PC-3 (cell line): ENCODE results near the gene GSTP1. TPM values are rescaled to one million over a fixed set of nuclear protein-coding genes. Genes with fewer than 3 reads are reported as not detected.
"Not testable (repeated sequence)": the region's sequence is repeated elsewhere in the genome, so short reads cannot be mapped to it uniquely, and the experiment has no call there.

Experiments
- ATAC-seq: fragments of 200-7000 bp; cut with Tn5 transposase; 2 replicates; pipeline ENCODE4 v1.9.1; 2020; ENCODE audit warnings: mild to moderate bottlenecking, moderate library complexity
- BruUV-seq: library from RNA; stranded (reverse); fragments of 400-500 nt; replicated peaks from 2 replicates; lab custom pipeline; 2021; lab: Mats Ljungman, UMichigan
- CTCF ChIA-PET: fragments of 300-600 bp; sonication (Branson Sonifier 250); formaldehyde crosslinking; loops from one replicate; lab custom pipeline; 2022; ENCODE audit warnings: antibody characterized with exemption; lab: Charles Lee
- POLR2A ChIA-PET: fragments of 300-600 bp; sonication (Branson Sonifier 250); formaldehyde crosslinking; loops from one replicate; lab custom pipeline; 2022; ENCODE audit warnings: antibody characterized with exemption; ENCODE audit not compliant: unreplicated experiment; lab: Charles Lee
- DNase-seq: peaks from one replicate; pipeline ENCODE4 v3.0.0-alpha.2; 2015
- H2AFZ ChIP-seq: fragments of 300-600 bp; sonication (generic); 2 replicates; pipeline ENCODE4 v1.6.0; 2016; ENCODE audit warnings: antibody characterized with exemption, low read length
- H3F3A ChIP-seq: fragments of 300-600 bp; sonication (generic); one replicate; pipeline ENCODE4 v1.6.0; 2017; ENCODE audit warnings: antibody characterized with exemption, low read length, control low read depth, mild to moderate bottlenecking; ENCODE audit not compliant: unreplicated experiment
- H3K27ac ChIP-seq: fragments of 300-600 bp; sonication (generic); 2 replicates; pipeline ENCODE4 v1.5.1; 2016; ENCODE audit warnings: mild to moderate bottlenecking, low read length
- H3K27me3 ChIP-seq: fragments of 300-600 bp; sonication (generic); 2 replicates; pipeline ENCODE4 v1.6.1; 2016; ENCODE audit warnings: low read length, mixed read lengths
- H3K36me3 ChIP-seq: fragments of 300-600 bp; sonication (generic); 2 replicates; pipeline ENCODE4 v1.6.1; 2016; ENCODE audit warnings: low read depth, mixed run types, low read length, mixed read lengths
- H3K4me1 ChIP-seq: fragments of 300-600 bp; sonication (generic); 2 replicates; pipeline ENCODE4 v1.5.1; 2016; ENCODE audit warnings: low read length; ENCODE audit not compliant: insufficient read depth
- H3K4me2 ChIP-seq: fragments of 300-600 bp; sonication (generic); 2 replicates; pipeline ENCODE4 v1.6.0; 2016; ENCODE audit warnings: low read length
- H3K4me3 ChIP-seq: fragments of 300-600 bp; sonication (generic); 2 replicates; pipeline ENCODE4 v1.5.1; 2016; ENCODE audit warnings: mild to moderate bottlenecking, low read length, mixed read lengths
- H3K79me2 ChIP-seq: fragments of 300-600 bp; sonication (generic); 2 replicates; pipeline ENCODE4 v1.6.1; 2017; ENCODE audit warnings: low read length, mixed read lengths
- H3K9ac ChIP-seq: fragments of 300-600 bp; sonication (generic); 2 replicates; pipeline ENCODE4 v1.6.0; 2016; ENCODE audit warnings: mild to moderate bottlenecking, low read length
- H3K9me2 ChIP-seq: fragments of 300-600 bp; sonication (generic); replicated peaks from 2 replicates; pipeline ENCODE4 v1.6.1; 2016; ENCODE audit warnings: mixed run types, low read length, mixed read lengths
- H3K9me3 ChIP-seq: fragments of 300-600 bp; sonication (generic); 2 replicates; pipeline ENCODE4 v1.6.1; 2016; ENCODE audit warnings: low read length, mixed read lengths
- H4K20me1 ChIP-seq: fragments of 300-600 bp; sonication (generic); 2 replicates; pipeline ENCODE4 v1.6.1; 2016; ENCODE audit warnings: low read length, mixed read lengths
- EZH2 ChIP-seq: fragments of 300-600 bp; sonication (generic); IDR thresholded peaks from one replicate; pipeline ENCODE4 v1.6.1; 2017; ENCODE audit warnings: antibody characterized with exemption, mild to moderate bottlenecking, low read length; ENCODE audit not compliant: unreplicated experiment
- EZH2phosphoT487 ChIP-seq: fragments of 300-600 bp; sonication (generic); IDR thresholded peaks from 2 replicates; pipeline ENCODE4 v1.6.1; 2018; ENCODE audit warnings: mild to moderate bottlenecking, antibody characterized with exemption, low read length, borderline replicate concordance
- intact Hi-C: fragments of 100-400 bp; cut with micrococcal nuclease; formaldehyde crosslinking; loops from 2 replicates; pipeline ENCODE4 v1.9.0; 2023
- total RNA-seq: library from RNA; depleted of rRNA; stranded (reverse); fragments of >200 nt; gene quantifications from 2 replicates; pipeline ENCODE4 v1.2.3, GENCODE V29; 2014
- TF ChIP-seq, protein P1 (sequence below): fragments of 300-600 bp; sonication (generic); conservative IDR thresholded peaks from 2 replicates; pipeline ENCODE4 v1.5.1; 2017; ENCODE audit warnings: antibody characterized with exemption, low read depth, mild to moderate bottlenecking, low read length

Gene GSTP1
- total RNA-seq, 1 experiment from 2014 or later = 1,154 TPM

DNA sequence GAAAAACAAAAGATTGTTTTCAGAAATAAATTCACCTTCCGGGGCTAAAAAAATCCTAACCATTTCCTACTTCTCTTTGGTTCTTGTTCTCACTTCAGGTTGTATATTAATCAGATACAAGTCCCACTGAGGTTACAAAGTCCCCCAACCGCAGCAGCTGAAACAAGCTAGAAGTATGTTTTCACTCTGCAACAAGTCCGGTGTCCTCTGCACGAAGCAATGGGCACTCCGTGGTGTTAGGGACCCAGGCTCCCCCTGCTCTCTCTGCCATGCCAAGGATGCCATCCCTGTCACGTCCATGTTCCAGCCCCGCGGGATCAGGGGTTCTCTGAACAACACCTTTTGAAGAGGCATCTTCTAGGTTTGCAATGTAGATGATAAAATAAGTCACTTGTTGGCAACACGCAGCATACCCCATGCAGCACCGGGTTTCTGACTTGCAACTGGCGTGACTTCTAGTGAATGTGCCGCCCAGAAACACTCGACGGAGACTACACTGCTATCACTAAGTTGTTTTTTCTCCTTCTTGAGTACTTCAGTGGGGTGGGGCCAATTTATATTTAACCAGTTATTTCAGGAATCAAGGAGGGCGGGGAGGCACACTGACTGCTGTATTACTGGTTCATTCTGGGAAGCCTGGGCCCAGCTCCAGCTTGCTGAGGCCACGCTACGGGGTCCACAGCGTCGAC is 25.4 kb upstream of the GSTP1 start:
- BruUV-seq = no TSS peak
- intact Hi-C loops = no loop called here
- Histone ChIP-seq H3K27ac (no peak overlapping the region), H2AFZ (peak overlapping the region; percentile 84), H3K4me3 (no peak overlapping the region), H3K4me1 (peaks cover 21% of the 10 kb centered on the region), H3K36me3 (no peaks in the 10 kb centered on the region), H3K27me3 (no peaks in the 10 kb centered on the region), H3F3A (no peaks in the 10 kb centered on the region), H3K4me2 (peak overlapping the region; percentile 30), H4K20me1 (no peaks in the 10 kb centered on the region), H3K9me3 (no peaks in the 10 kb centered on the region), H3K9me2 (no peaks in the 10 kb centered on the region), H3K9ac (no peak overlapping the region), H3K79me2 (no peaks in the 10 kb centered on the region)
- ATAC-seq (peak; percentile 58), DNase-seq (peak; percentile 24)
- no peak for TF ChIP-seq EZH2phosphoT487
- TF ChIP-seq, protein P1, sequence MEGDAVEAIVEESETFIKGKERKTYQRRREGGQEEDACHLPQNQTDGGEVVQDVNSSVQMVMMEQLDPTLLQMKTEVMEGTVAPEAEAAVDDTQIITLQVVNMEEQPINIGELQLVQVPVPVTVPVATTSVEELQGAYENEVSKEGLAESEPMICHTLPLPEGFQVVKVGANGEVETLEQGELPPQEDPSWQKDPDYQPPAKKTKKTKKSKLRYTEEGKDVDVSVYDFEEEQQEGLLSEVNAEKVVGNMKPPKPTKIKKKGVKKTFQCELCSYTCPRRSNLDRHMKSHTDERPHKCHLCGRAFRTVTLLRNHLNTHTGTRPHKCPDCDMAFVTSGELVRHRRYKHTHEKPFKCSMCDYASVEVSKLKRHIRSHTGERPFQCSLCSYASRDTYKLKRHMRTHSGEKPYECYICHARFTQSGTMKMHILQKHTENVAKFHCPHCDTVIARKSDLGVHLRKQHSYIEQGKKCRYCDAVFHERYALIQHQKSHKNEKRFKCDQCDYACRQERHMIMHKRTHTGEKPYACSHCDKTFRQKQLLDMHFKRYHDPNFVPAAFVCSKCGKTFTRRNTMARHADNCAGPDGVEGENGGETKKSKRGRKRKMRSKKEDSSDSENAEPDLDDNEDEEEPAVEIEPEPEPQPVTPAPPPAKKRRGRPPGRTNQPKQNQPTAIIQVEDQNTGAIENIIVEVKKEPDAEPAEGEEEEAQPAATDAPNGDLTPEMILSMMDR = no peak
- no peak for TF ChIP-seq EZH2
- CTCF ChIA-PET = interaction anchor here (0.5 kb wide), 1 partner anchor 77 kb away, joined by 3 read pairs; no protein-coding TSS in a partner anchor
- POLR2A ChIA-PET = no interaction called here

DNA sequence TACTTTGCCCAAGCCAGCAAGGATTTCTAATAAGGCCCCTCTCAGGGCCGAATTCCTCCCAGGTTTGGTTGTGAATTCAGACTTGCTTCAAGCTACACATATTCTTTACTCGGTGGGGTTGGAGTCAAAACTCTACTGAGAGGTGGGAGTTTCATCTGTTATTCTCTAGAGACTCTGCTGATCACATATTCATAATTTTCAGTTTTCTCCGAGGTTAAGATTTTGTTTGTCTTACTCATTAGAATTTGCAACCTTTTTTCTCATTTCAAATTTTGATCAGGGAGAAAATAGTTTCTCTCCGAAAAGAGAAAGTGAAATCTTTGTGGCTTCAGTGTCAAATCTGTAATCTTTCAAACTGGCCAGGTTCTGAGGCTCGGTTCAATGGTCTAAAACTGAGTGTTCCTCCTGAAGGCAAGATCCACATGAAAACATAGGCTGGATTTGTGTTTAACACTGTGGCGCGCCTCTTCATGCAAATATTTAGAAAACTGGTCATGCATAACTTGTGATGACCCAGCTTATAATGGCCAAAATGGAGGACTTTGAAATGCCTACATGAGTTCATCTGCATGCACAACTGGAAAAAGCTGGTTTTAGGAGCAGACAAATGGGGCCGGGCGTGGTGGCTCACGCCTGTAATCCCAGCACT is 21.5 kb upstream of the GSTP1 start:
- H3K4me2 ChIP-seq = peak overlapping the region; percentile 24; the same call in 1 of the 2 replicates
- no peaks in the 10 kb centered on the region for H3K9me3 ChIP-seq
- H3K4me1 ChIP-seq = peaks cover 36% of the 10 kb centered on the region
- ATAC-seq (peak; percentile 62), DNase-seq (peak; percentile 50)
- no peaks in the 10 kb centered on the region for H3K36me3 ChIP-seq
- H3K27me3 ChIP-seq = no peaks in the 10 kb centered on the region
- intact Hi-C loops = loop anchor here (2.0 kb wide), 1 partner anchor 53 kb away; the partner anchor contains the start of gene CDK2AP2
- ChIA-PET CTCF (interaction anchor here (1.0 kb wide), 1 partner anchor 10 kb away, joined by 3 read pairs; no protein-coding TSS in a partner anchor), POLR2A (no interaction called here)
- BruUV-seq = TSS peak; percentile 73
- no peak overlapping the region for H3K4me3 ChIP-seq
- H4K20me1 ChIP-seq = no peaks in the 10 kb centered on the region
- no peak overlapping the region for H3K27ac ChIP-seq
- no peaks in the 10 kb centered on the region for H3K79me2 ChIP-seq
- H3F3A ChIP-seq = no peaks in the 10 kb centered on the region
- no peak overlapping the region for H3K9ac ChIP-seq
- H3K9me2 ChIP-seq = no peaks in the 10 kb centered on the region
- H2AFZ ChIP-seq = peak overlapping the region; percentile 5; the same call in 1 of the 2 replicates
- TF ChIP-seq EZH2 = no peak

DNA sequence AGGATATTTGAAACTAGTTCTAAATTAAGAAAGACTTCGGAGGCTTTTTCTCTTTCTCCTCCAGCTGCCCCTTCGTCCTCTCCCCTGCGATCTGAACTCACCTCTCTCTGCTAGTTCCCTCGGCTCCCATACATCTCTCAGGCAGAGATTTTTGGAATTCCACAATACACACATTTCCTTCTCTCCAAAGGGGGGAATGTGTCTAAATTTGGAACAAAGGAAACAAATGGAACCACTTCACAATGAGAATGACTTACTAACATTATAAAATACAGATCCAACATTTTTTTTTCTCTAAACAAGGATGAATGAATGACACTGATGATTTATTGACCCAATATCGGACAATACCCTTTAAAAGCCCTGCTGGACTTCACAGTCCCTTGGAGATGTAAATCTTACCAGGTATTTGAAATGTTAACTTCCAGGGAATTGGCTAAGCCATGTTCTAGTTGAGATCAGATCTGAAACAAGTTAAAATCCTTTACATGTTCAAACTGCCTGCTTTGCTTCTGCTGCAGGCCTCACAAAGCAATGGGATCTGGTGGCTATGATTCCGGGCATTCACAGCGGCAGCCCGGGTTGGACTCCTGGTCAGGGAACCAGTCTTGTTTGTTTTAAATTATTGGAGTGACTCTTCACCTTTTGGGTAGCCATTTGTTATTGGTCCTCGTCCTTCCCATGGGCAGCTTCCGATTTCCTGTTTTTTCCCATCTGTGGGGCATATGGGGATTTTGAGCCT is 20.5 kb upstream of the GSTP1 start:
- Histone ChIP-seq H2AFZ (peak overlapping the region; percentile 42), H3K9ac (no peak overlapping the region), H3K27me3 (no peaks in the 10 kb centered on the region), H3K4me1 (peaks cover 34% of the 10 kb centered on the region), H3K9me2 (no peaks in the 10 kb centered on the region), H3K4me3 (peak overlapping the region; percentile 4; the same call in 1 of the 2 replicates), H3K79me2 (no peaks in the 10 kb centered on the region), H3K36me3 (no peaks in the 10 kb centered on the region), H4K20me1 (no peaks in the 10 kb centered on the region), H3K4me2 (peak overlapping the region; percentile 83), H3F3A (no peaks in the 10 kb centered on the region), H3K9me3 (no peaks in the 10 kb centered on the region), H3K27ac (peak overlapping the region; percentile 54)
- BruUV-seq = no TSS peak
- POLR2A ChIA-PET = no interaction called here
- intact Hi-C loops = loop anchor here (2.0 kb wide), 1 partner anchor 54 kb away; the partner anchor contains the start of gene CDK2AP2
- ATAC-seq (peak; percentile 23), DNase-seq (no peak)
- no peak for TF ChIP-seq EZH2
- CTCF ChIA-PET = interaction anchor here (1.0 kb wide), 1 partner anchor 9 kb away, joined by 3 read pairs; no protein-coding TSS in a partner anchor

DNA sequence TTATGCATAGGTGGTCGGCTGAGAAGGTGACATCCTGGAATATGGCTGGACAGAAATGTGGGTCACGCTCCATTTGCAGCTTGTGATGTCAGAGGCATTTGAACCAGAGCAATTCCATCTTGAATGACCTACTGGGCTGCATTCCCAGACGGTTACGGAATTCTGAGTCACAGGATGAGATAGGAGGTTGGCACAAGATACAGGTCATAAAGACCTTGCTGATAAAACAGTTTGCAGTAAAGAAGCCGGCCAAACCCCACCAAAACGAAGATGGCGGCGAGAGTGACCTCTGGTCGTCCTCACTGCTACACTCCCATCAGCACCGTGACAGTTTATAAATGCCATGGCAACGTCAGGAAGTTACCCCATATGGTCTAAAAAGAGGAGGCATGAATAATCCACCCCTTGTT is 19.9 kb upstream of the GSTP1 start:
- peak overlapping the region; percentile 42 for H2AFZ ChIP-seq
- H3K4me3 ChIP-seq = peak overlapping the region; percentile 30; the same call in 1 of the 2 replicates
- DNase-seq = peak; percentile 92
- H3K27me3 ChIP-seq, CTCF ChIA-PET, H3K9me3 ChIP-seq, BruUV-seq, H3K79me2 ChIP-seq, H3K9ac ChIP-seq, POLR2A ChIA-PET, H4K20me1 ChIP-seq, H3F3A ChIP-seq, H3K36me3 ChIP-seq, H3K9me2 ChIP-seq: not testable (repeated sequence)
- H3K4me1 ChIP-seq = peaks cover 28% of the 10 kb centered on the region
- intact Hi-C loops = loop anchor here (2.0 kb wide), 1 partner anchor 55 kb away; the partner anchor contains the start of gene CDK2AP2
- ATAC-seq = peak; percentile 68
- peak overlapping the region; percentile 79 for H3K27ac ChIP-seq
- peak overlapping the region; percentile 83 for H3K4me2 ChIP-seq
